Heart left ventricle (tissue), 16 donors: ENCODE data around the gene OASL. TPM values are rescaled to one million over a fixed set of nuclear protein-coding genes. Genes with fewer than 3 reads are reported as not detected.

ENCODE experiments used
- ATAC-seq, 4 donors: fragments of 200-7000 bp; cut with Tn5 transposase; one replicate each; pipeline ENCODE4 v1.9.1; 2020 to 2022; ENCODE audit warnings: moderate library complexity in 4 of 4, mild to moderate bottlenecking in 3 of 4, moderate number of reproducible peaks in 1 of 4
- DNase-seq, 5 donors: peaks; one replicate each; pipeline ENCODE4 v3.0.0-alpha.2; 2020
- H3K27ac ChIP-seq, 12 donors: fragments of 200-600 bp; sonication (generic) in 4 of 12; one replicate each; pipeline versions ENCODE4 v1.5.0 to v1.8.0; 2016 to 2022; ENCODE audit warnings: mild to moderate bottlenecking in 2 of 12
- H3K27me3 ChIP-seq, 9 donors: fragments of 200-600 bp; sonication (generic) in 2 of 9; one replicate each; pipeline versions ENCODE4 v1.5.1 to v1.8.0; 2016 to 2022; ENCODE audit warnings: mild to moderate bottlenecking in 3 of 9
- H3K36me3 ChIP-seq, 9 donors: fragments of 200-600 bp; sonication (generic) in 2 of 9; one replicate each; pipeline versions ENCODE4 v1.5.0 to v1.8.0; 2018 to 2022; ENCODE audit warnings: mild to moderate bottlenecking in 2 of 9
- H3K4me1 ChIP-seq, 12 donors: fragments of 200-600 bp; sonication (generic) in 4 of 12; one replicate each; pipeline versions ENCODE4 v1.5.0 to v1.8.0; 2016 to 2022; ENCODE audit warnings: mild to moderate bottlenecking in 3 of 12
- H3K4me3 ChIP-seq, 12 donors: fragments of 200-600 bp; sonication (generic) in 4 of 12; one replicate each; pipeline versions ENCODE4 v1.5.0 to v1.8.0; 2017 to 2022; ENCODE audit warnings: mild to moderate bottlenecking in 9 of 12, moderate library complexity in 4 of 12
- H3K9me3 ChIP-seq, 12 donors: fragments of 200-600 bp; sonication (generic) in 4 of 12; one replicate each; pipeline versions ENCODE4 v1.5.0 to v1.8.0; 2016 to 2022; ENCODE audit warnings: mild to moderate bottlenecking in 1 of 12
- CTCF ChIP-seq, 12 donors: fragments of 200-600 bp; sonication (generic) in 4 of 12; IDR thresholded peaks; one replicate each; pipeline versions ENCODE4 v1.5.0 to v1.8.0; 2018 to 2022; ENCODE audit warnings: antibody characterized with exemption in 12 of 12, mild to moderate bottlenecking in 5 of 12
- POLR2A ChIP-seq, 2 donors: fragments of 450-650 bp; IDR thresholded peaks; one replicate each; pipeline ENCODE4 v1.6.1; 2017; ENCODE audit warnings: antibody characterized with exemption in 2 of 2, mild to moderate bottlenecking in 2 of 2, moderate library complexity in 2 of 2
- WGBS, 4 donors: extraction: QIAGEN DNeasy Blood & Tissue Kit in 2 of 4; methylation state at CpG; one replicate each; pipeline versions ENCODE4 v1.1.5 to v1.1.7; 2013 to 2018; 5-methylcytosine and 5-hydroxymethylcytosine counted together
- intact Hi-C, 10 donors: fragments of 100-400 bp; cut with DNase I; formaldehyde crosslinking; loops; one replicate each; pipeline versions ENCODE4 v1.11.1 to v1.14.2; 2022
- polyA plus RNA-seq, 2 donors: library from polyadenylated mRNA; stranded (reverse); fragments of 200-250 nt; gene quantifications; one replicate each; pipeline ENCODE4 v1.2.3, GENCODE V29; 2013
- total RNA-seq, 9 donors: library from RNA; depleted of rRNA in 2 of 9; stranded (reverse); fragments of >200 nt in 2 of 9; fragmentation: NEBNext Ultra II Directional in 3 of 9; extraction: Animal tissue kit (Norgen Biotek cat#: 25700) in 3 of 9; gene quantifications; one replicate each; pipeline versions ENCODE4 v1.1.0 to v1.2.4, GENCODE V29; 2016 to 2023
- donor health status: ischemic (EF 13 %, LVEDD 7.1; RV severe dilation, severe dysfunction).
- donor health status: healthy with polysubstance abuse.
- donor health status: DM: no; HTN: yes; CAD: no.
- donor health status: DM: no; HTN: no; CAD: no.
- donor health status: ischemic (EF 25% LVEDD 6.9; RV normal size, moderate dysfunction).
- donor health status: ischemic (EF 25% LVEDD 5.7; RV mildly dilated, moderate dysfunction).
- donor health status: healthy.
- donor health status: DM: yes; HTN: yes; CAD: no.
- donor health status: ischemic (EF 35%, LVEDD 5.7; RV mildly dilated, moderate dysfunction).
- donor health status: nonischemic (EF 11% LVEDD 7.7; RV severe dilation, severe dysfunction).
- donor health status: DM: yes; HTN: yes; CAD: no.
- donor health status: PGD.
- donor health status: ischemic (EF 29% LVEDD 5.4; RV normal size, mild dysfunction).
- donor health status: nonischemic (EF 23%, LVEDD 6.1; RV moderate dilation, normal function).

Gene OASL
- total and polyA plus RNA-seq, 11 donors, result 0.32 to 5.0 (median 0.53) TPM; not detected in 1

GRCh38 chr12:121021754-121022153, 17.3 kb downstream of the OASL start:
- H3K27ac ChIP-seq, result no peak overlapping the region
- ATAC-seq (no peak), DNase-seq (no peak)
- H3K9me3 ChIP-seq, result no peaks in the 10 kb centered on the region
- no peaks in the 10 kb centered on the region for H3K27me3 ChIP-seq
- intact Hi-C loops, result no loop called here
- TF ChIP-seq POLR2A (IDR thresholded peaks at IDR 0.05) (no peak), CTCF (IDR thresholded peaks at IDR 0.05) (no peak)
- H3K4me3 ChIP-seq, result no peak overlapping the region
- H3K4me1 ChIP-seq, result no peaks in the 10 kb centered on the region
- 88 to 96% (median 91%) methylated on average over 6 of the region's 6 CpGs for WGBS, 4 donors
- peaks cover 0 to 44% (median 0%) of the 10 kb centered on the region in 9 donors for H3K36me3 ChIP-seq

- DNase-seq (no peak), ATAC-seq (no peak)
- 81 to 95% (median 88%) methylated on average over 2 of the region's 2 CpGs for WGBS, 4 donors
- Histone ChIP-seq H3K27me3 (no peaks in the 10 kb centered on the region), H3K4me3 (no peak overlapping the region), H3K9me3 (no peaks in the 10 kb centered on the region), H3K36me3 (peaks cover 0 to 32% (median 0%) of the 10 kb centered on the region in 9 donors), H3K4me1 (peaks cover 0 to 11% (median 8%) of the 10 kb centered on the region in 12 donors), H3K27ac (no peak overlapping the region)
- no peak for TF ChIP-seq POLR2A (IDR thresholded peaks at IDR 0.05)
- no peak for TF ChIP-seq CTCF (IDR thresholded peaks at IDR 0.05)
- intact Hi-C loops, result loop anchor here in 1 of 10 donors (10.0 kb wide), 1 partner anchor 434 kb away; the partner anchor contains the start of gene POP5
Observed at GRCh38 chr12:121018860-121019617, 20.0 kb downstream of the OASL start.

GRCh38 chr12:121017966-121018491, 21.0 kb downstream of the OASL start:
- Histone ChIP-seq H3K4me1 (peaks cover 0 to 11% (median 8%) of the 10 kb centered on the region in 12 donors), H3K27ac (no peak overlapping the region), H3K4me3 (no peak overlapping the region), H3K9me3 (no peaks in the 10 kb centered on the region), H3K27me3 (no peaks in the 10 kb centered on the region), H3K36me3 (peaks cover 0 to 27% (median 2%) of the 10 kb centered on the region in 9 donors)
- no peak for ATAC-seq
- 86 to 88% (median 86%) methylated on average over 15 of the region's 15 CpGs for WGBS, 4 donors
- no peak for TF ChIP-seq POLR2A (IDR thresholded peaks at IDR 0.05)
- TF ChIP-seq CTCF (IDR thresholded peaks at IDR 0.05), result no peak
- DNase-seq, result no peak
- intact Hi-C loops, result loop anchor here in 1 of 10 donors (10.0 kb wide), 1 partner anchor 433 kb away; the partner anchor contains the start of gene POP5
